NK-92 treated with Interleukin-12 subunit alpha and Interleukin-12 subunit beta, amount 100 ng/mL, for 24 hours (cell line): ENCODE data around the gene PRCC.
"Not testable (repeated sequence)": the region's sequence is repeated elsewhere in the genome, so short reads cannot be mapped to it uniquely, and the experiment has no call there.

Experiments used
- DNase-seq: peaks from one replicate; lab custom pipeline; 2025; lab: John Stamatoyannopoulos, UW

PRCC gene

DNA sequence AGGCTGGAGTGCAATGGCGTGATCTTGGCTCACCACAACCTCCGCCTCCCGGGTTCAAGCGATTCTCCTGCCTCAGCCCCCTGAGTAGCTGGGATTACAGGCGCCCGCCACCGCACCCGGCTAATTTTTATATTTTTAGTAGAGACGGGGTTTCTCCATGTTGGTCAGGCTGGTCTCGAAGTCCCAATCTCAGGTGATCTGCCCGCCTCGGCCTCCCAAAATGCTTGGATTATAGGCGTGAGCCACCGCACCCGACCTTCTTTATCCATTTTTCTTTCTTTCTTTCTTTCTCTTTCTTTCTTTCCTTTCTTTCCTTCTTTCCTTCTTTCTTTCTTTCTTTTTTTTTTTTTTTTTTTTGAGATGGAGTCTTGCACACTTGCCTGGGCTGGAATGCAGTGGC, 2.2 kb upstream of the PRCC start:
- DNase-seq, result not testable (repeated sequence)

DNA sequence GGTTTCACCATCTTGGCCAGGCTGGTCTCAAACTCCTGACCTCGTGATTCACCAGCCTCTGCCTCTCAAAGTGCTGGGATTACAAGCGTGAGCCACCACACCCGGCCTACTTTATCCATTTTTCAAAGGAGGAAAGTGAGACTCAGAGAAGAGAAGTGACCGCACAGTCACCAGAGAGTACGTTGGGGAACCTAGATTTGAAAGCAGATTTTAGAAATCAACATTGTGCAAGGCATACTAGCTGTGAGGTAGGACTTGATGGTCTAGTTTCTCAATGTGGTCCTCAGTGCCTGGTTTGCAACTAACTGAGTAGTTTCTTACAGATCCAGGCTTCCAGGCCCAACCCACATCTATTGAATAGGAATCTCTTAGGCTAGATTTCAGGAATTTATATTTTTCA, 1.7 kb upstream of the PRCC start:
- DNase-seq, result no peak

DNA sequence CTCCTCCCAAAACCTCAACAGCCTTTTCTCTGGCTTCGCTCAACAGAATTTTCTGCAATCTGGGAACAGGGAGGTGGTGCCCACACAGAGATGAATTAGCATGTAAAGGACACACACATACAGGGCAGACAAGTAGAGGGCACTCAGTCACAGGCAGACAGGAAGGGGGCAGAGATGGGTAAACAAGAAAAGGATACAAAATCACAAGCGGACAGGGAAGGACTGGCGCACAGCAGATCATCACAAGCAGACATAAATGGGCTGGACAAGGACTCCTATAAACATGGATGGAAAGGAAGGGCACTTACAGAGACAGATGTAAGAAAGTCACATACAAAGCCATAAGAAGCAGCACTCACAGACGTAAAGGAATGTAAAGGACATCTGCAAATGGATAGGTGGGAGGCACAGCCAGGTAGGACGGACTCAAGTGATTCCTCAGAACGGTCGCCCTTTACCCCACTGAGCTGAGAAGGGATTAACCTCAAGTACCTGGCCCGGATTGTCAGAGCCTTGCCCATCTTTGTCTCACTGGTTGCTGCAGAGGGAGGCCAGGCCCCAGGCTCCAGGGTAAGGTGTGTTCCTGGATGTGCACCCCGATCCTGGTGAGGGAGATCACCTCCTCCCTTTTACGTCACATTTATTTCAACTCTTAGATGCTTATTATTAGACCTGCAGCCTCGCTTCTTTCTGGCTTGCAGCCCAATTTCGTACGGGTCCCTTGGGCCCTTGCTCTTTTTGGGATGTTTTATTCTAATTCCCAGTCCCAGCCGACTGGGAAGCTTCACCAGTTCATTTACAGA, 836 bp upstream of the PRCC start:
- DNase-seq, result no peak

DNA sequence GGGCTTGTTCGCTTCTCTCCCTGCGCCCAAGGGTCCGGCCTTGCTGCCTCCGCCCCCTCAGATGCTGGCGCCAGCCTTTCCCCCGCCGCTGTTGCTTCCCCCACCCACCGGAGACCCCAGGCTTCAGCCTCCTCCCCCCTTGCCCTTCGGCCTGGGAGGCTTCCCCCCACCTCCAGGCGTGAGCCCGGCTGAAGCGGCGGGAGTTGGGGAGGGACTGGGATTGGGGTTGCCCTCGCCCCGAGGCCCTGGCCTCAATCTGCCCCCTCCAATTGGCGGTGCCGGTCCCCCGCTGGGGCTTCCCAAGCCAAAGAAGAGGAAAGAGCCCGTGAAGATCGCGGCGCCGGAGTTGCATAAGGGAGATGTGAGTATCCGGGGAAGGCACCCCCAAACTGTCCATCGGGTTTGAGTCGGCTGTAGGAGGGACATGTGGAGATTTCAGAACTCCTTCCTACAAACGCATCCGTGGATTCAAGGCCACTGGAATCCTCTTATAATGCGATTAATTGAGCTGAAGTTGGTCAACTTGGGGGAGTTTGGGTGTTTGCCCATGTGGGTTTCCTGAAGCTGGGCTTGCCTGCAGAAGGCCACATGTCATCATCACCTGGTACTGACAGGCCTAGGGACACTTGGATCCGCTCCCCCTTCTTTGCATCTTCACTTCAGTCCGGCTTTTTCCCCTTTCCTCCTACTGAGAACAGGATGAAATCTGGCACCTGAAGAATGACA, 707 bp downstream of the PRCC start:
- peak; percentile 60 for DNase-seq

DNA sequence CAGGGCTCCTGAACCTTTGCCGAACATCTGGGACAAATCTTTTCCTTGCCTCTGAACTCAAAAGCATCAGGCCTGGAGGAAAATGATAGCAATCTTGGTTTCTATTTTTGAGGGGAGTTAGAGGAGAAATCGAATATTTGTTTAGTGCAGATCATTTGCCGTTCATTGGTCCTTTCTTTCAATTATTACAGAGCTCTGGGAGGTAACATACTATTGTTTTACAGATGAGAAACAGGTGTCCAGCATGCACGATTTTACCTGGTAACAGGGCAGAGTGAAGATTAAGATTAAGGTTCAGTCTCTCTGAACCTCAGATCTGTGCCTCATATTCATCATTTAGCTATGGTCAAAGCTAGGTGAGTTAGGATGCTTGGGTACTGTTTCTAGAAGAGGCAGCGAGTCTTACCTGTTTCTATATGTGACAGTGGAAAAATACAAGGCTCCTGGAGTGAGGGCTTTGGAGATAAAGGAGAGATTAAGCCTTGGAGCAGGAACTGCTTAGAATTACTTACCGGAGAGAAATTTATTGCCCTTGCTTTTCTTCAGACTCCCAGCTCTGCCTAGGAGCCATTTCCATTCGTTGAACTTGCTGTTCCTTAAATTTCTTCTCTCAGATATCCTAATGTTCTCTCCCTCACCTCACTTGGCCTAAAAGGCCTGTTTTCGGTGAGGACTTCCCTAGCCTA, 1.4 kb downstream of the PRCC start:
- no peak for DNase-seq

DNA sequence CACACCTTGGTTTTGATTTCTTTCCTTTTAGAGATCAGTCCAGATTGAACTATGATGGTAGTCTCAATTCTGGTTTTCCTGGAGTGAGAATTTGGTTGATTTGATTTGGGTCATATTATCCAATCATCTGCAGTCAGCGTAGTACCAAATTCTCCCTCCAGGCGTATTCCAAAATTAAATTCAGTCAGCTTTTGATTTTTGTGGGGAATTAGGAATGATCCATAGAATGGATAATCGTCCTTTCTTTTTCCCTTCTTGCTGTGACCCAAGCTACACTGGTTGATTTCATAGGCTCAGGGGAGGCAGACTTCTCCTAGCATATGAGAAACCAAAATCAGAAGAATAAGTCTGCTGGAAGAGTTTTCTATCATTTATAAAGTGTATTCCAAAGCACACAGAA, 4.9 kb downstream of the PRCC start:
- no peak for DNase-seq

DNA sequence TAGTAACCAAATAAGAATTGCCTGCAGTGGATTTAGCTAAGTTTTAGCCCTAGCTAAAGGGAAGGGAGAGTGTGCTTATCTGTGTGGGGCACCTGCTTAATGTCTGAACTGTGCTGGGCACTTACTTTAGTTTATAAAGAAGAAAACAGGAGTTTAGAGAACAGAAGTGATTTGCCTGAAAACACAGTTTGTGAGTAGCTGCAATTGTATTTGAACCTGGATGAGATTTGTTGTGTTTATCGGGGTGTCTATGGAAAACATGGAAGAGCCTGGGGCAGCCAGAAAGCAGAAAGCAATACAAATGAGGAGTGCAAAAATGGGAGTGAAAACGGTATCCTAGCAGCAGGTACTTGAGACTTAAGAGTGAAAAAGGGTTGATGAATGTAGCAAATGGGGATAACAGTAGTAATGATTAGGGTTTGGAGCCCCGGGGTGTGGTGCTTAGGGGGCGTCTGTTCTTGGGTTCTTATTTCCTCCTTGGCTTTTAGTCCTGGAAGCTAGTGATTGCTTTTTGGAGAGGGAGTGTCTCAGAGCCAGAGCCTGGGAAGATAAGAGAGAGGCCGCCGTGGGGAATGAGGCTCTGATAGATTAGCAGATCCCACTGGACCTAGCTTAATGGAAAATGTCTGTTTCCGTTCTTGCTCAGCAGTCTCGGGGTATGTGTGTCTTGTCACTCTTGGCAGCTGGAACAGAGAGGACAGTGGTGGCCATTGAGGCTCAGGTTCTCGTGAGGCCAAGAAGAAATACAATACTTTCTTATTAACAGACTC, 5.6 kb downstream of the PRCC start:
- no peak for DNase-seq

DNA sequence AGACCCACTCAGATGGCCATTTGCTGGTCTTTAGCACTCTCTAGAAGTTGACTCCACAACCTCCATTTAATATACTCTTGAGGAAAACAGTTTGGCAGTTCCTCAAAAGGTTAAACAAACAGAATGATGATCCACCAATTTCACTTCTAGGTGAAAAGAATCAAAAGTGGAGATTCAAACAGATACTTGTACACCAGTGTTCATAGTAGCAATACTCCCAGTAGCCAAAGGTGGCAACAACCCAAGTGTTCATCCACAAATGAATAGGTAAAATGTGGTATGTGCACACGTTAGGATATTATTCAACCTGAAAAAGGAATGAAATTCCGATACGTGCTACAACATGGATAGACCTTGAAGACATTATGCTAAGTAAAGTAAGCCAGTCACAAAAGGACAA, 6.3 kb downstream of the PRCC start:
- DNase-seq, result no peak

DNA sequence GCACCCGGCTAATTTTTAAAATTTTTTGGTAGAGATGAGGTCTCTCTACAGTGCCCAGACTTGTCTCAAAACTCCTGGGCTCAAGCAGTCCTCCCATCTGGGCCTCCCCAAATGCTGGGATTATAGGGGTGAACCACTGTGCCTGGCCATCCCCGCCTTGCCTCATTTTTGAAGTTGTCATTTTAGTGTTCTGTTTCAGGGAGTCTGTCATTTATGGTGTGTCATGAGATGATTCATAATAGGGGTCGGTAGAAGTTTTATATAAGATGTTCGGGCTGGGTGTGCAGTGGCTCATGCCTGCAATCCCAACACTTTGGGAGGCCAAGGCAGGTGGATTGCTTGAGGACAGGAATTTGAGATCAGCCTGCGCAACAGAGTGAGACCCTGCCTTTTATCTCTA, 8.5 kb downstream of the PRCC start:
- DNase-seq, result no peak

DNA sequence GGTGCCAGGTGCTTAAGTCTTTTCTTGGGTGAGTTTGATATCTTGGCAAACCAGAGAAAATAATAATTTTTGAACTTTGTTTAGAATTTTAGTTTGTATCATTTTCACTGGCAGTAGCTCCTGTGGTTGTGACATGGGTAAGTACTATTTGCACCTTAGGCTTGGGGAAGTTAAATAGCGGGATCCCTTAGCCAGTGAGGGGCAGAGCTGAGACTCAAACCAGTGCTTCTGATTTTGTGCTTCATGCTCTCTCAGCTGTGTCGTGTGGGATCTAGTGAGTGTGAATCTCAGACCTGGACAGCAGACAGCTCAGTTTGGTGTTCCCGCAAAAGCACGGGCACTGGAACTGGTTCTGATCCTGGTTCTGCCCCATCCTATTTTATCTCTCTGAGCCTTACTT, 9.6 kb downstream of the PRCC start:
- no peak for DNase-seq

DNA sequence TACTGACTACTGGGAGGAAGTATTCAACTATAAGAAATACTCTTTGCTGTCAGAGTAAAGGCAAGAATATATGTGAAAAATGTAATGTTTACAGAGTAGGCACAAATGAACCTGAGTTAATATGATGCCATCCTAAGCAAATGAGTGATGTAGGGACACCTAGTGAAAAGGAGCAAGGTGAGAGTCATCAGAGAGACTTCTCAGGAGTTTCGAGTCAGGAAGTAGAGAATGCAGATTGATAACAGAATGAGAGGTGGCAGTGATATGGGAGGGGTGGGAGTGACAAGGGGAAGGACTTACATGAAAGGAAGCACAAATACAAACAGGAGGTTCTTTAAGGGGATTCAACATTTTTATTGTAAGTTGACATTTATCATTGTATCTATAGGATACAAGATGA, 10.2 kb downstream of the PRCC start:
- DNase-seq, result no peak

DNA sequence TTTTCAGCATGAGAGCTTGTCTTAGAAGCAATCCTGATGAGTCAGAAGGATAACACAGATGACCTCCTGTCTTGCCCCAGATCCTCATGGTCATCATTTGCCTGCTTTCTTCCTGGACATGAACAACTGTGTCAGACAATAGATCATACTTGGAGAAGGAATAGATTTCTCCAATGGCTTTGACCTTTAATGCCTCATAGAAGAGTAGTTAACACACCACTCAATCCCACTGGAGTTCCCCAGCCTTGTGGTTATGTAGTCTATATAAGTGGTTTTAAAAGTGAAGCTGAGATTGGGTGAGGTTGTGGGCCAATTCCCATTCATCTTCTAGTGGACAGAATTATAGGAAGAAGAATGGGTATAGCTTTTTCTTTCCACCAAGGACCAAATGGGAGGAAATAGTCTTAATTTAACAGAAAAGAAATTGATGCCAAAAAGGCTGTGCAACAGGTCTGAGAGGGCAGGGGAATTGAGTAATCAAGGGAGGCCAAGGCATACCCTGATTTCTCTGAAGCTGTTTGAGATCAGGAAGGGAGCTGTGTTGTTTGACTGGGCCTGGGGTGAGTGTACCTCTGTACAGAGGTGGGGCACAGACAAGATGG, 14.4 kb downstream of the PRCC start:
- DNase-seq, result no peak

DNA sequence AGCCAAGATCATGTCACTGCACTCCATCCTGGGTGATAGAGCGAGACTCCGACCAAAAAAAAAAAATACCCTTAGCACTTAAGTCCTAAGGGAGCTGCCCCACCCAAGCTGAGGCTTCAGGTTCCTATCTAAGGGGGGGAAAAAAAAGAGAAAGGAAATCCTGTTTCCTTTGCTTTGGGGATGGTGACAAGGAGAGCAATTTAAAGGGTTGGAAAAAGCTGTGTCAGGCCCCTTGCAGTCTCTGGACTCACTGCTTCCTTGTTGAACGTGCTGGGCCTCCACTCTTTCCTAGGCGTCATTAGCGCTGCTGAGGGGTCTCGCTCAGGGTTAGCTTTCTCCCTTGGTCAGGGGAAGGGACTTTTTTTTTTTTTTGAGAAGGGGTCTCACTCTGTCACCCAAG, 18.1 kb downstream of the PRCC start:
- no peak for DNase-seq

DNA sequence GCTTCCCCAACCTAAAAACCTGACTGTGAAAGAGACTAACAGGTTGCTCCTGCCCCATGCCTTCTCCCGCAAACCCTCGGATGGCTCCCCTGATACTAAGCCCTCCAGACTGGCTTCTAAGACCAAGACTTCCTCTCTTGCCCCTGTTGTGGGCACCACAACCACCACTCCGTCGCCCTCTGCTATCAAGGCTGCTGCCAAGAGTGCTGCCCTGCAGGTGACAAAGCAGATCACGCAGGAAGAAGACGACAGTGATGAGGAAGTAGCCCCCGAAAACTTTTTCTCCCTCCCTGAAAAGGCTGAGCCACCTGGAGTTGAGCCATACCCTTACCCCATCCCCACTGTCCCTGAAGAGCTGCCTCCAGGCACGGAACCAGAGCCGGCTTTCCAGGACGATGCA, 19.3 kb downstream of the PRCC start:
- DNase-seq, result no peak

DNA sequence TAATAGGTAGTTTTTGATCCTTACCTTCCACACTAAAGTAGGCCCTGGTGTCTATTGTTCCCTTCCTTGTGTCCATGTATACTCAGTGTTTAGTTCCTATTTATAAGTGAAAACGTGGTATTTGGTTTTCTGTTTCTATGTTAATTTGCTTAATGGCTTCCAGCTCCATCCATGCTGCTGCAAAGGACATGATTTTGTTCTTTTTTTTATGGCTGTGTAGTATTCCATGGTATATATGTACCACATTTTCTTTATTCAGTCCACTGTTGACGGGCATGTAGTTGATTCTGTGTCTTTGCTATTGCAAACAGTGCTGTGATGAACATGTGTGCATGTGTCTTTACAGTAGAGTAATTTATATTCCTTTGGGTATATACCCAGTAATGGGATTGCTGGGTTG, 20.8 kb downstream of the PRCC start:
- no peak for DNase-seq

DNA sequence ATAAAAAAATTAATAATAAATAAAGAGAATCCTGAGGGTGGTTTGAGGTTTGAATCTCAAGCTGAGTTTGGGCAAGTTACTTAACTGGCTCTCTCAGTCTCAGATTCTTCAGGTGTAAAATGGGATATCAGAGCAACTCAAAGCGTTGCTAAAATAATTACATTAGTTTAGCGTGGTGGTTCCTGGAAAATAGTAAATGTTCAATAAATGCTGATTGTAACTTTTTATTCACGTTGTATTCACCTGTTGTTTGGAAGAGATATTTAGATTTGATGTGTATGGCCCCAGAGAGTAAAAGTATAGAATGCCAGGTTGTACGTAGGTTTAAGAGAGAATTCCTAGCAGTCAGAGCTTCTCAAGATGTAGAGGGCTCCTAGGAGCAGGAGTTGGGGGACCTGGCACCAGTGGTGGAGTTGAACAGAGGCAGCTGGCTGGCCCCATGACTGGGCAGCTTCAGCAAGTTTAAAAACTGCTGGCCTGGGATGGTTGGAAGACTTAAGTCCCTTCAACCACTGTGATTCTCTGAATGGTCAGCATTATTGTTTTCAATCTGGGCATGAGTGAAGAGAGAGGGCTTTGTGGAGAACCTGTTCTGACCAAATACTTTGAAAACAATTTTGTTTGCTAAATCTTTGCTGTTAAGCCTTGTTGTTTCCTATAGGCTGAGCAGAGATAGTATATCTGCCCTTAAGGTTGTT, 22.4 kb downstream of the PRCC start:
- DNase-seq, result no peak

DNA sequence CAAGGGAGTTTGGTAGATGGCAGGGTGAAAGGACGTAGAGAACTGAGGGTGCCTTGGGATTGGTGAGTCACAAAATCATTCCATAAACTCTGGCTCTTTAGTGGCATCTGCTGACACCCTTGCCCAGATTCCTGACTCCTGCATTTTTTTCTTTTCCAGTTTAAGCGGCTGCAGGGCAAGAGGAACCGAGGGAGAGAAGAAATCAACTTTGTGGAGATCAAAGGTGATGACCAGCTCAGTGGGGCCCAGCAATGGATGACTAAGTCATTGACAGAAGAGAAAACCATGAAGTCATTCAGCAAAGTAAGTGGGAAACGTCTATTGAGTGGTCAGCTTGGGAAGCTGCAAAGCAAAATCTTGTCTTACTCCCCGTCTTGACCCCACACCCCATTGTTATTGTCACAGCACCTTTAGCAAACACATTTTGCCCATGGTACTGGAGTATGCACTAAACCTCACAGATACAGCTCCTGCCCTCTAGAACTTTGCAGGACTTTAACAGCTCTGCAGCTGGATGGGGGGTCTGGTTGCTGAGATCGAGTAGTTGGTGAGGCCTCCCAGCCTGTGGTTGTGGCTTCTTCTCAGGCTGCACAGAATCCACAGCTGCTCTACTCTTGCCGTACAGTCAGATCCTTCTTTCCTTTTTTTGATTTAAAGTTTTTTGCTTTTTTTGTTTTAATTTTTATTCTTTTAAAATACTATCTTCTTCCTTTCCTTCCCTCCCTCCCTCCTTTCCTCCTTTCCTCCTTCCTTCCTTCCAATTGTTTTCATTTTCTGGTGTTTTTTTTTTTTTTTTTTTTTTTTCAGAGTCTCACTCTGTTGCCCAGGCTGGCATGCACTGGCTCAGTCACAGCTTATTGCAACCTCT, 27.4 kb downstream of the PRCC start:
- no peak for DNase-seq

DNA sequence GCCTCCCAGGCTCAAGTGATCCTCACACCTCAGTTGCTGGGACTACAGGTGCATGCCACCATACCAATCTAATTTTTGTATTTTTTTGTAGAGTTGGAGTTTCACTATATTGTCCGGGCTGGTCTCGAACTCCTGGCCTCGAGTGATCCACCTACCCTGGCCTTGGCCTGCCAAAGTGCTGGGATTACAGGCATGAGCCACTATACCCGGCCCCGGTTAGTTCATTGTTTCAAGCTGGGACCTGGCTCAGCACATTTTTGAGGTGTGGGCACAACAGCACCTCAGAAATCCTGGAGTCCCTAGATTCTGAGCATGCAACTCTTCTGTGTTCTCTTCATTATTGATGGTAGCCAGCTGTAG, 28.0 kb downstream of the PRCC start:
- DNase-seq, result no peak

DNA sequence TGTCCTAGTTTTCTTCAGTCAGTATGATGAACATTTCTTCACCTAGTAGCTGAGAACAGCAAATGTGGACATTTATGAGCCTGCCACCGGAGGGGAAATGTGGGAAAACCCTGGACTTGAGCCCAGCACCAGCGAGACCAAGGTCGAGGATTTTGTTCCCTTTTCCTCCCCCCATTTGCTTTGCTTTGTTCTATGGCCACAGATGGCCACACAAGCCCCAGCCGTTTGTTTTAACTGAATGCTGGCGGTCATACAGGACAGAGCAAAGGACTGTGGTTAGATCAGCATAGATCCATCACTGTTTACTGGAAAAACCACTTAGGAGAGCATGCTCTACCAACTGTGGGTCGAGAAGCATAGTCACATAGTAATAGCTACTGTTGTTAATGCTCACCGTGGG, 28.5 kb downstream of the PRCC start:
- no peak for DNase-seq

DNA sequence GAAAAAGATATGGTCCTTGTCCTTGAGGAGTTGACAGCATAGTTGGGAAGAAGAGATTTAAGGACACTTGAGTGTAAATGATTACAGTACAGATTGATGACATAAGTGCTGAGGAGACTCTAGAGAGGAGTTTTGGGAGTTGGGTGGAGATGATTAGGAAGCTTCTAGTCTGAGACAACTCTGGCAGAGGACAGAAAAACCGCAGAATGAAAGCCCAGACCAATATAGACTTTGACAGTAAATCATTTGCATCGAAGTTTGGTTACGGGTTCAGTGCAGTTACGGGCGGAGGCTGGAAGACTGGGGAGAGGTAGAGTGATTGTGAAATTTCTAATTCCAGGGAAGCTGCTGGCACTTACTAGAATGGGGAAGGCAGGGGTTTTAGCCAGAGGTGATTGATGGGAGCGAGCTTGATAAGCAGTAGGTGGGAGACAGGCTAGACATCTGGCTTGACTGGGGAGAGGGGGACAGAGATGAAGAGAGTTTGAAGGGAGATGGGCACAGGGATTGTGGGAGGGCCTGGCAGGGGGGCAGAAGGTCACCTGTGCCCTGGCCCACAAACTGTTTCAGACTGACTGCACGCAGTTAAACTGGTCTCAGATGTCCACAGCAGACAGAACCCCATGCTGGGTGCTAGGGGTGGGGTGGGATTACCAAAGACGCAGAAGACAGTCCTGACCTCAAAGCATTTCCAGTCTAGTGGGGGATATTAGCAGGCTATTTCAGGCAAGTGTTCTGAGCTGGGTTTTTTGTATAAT, 29.2 kb downstream of the PRCC start:
- DNase-seq, result no peak
